H1 (cell line): ENCODE measurements around the gene BUD23. TPM values are rescaled to one million over a fixed set of nuclear protein-coding genes. Genes with fewer than 3 reads are reported as not detected.

Experiments used
- CTCF ChIA-PET: fragments of 300-600 bp; sonication (Branson Sonifier 250); formaldehyde crosslinking; loops from one replicate; lab custom pipeline; 2021; ENCODE audit not compliant: partially characterized antibody; lab: Charles Lee
- POLR2A ChIA-PET: fragments of 300-600 bp; sonication (Branson Sonifier 250); formaldehyde crosslinking; loops from one replicate; lab custom pipeline; 2021; ENCODE audit warnings: inconsistent platforms; ENCODE audit not compliant: partially characterized antibody; lab: Charles Lee
- DNase-seq, 2 experiments: peaks; one replicate each; pipeline versions ENCODE4 v3.0.0 to v3.0.0-alpha.2; 2010 to 2022; ENCODE audit warnings: low spot score in 2 of 2, low read depth in 1 of 2, mixed read lengths in 1 of 2
- FAIRE-seq: peaks from 2 replicates; lab custom pipeline; 2011; peaks lifted over from hg19 to GRCh38; lab: Jason Lieb, UNC
- H2AFZ ChIP-seq: 2 replicates; pipeline ENCODE4 v1.8.1; 2012; ENCODE audit warnings: low read length, inconsistent platforms
- H2AK5ac ChIP-seq: 2 replicates; pipeline ENCODE4 v1.6.1; 2013; ENCODE audit warnings: low read depth, low read length
- H2BK120ac ChIP-seq: replicated peaks from 2 replicates; pipeline ENCODE3; 2013; ENCODE audit warnings: low read depth, low read length, inconsistent platforms
- H2BK12ac ChIP-seq: 2 replicates; pipeline ENCODE4 v1.6.1; 2013; ENCODE audit warnings: low read depth, low read length
- H2BK15ac ChIP-seq: 2 replicates; pipeline ENCODE4 v1.6.1; 2013; ENCODE audit warnings: low read length
- H2BK20ac ChIP-seq: 2 replicates; pipeline ENCODE4 v1.6.1; 2013; ENCODE audit warnings: low read length
- H2BK5ac ChIP-seq: 2 replicates; pipeline ENCODE4 v1.6.1; 2013; ENCODE audit warnings: low read depth, low read length
- H3K14ac ChIP-seq: 2 replicates; pipeline ENCODE4 v1.6.1; 2013; ENCODE audit warnings: inconsistent platforms; ENCODE audit not compliant: insufficient read length
- H3K18ac ChIP-seq: 2 replicates; pipeline ENCODE4 v1.6.1; 2013; ENCODE audit warnings: low read length; ENCODE audit errors: extremely low read depth
- H3K23ac ChIP-seq: 2 replicates; pipeline ENCODE4 v1.6.1; 2013; ENCODE audit warnings: inconsistent platforms; ENCODE audit not compliant: insufficient read length
- H3K23me2 ChIP-seq: 2 replicates; pipeline ENCODE4 v1.6.1; 2013; ENCODE audit warnings: low read depth, low read length
- H3K27ac ChIP-seq: 2 replicates; pipeline ENCODE4 v1.6.1; 2011; ENCODE audit warnings: low read depth, low read length, inconsistent platforms
- H3K27me3 ChIP-seq, 4 experiments: replicated peaks in 1 of 4; 1 replicate in 1 of 4; 2 replicates in 3 of 4; pipeline versions ENCODE4 v1.6.1 to v1.8.1; 2011 to 2013; ENCODE audit warnings: low read length in 3 of 4, mild to moderate bottlenecking in 3 of 4, inconsistent platforms in 2 of 4, mixed read lengths in 2 of 4, moderate library complexity in 1 of 4; ENCODE audit not compliant: control insufficient read depth in 3 of 4, insufficient read depth in 3 of 4; ENCODE audit errors: extremely low read depth in 1 of 4
- H3K36me3 ChIP-seq, 4 experiments: 2 replicates each; pipeline versions ENCODE4 v1.6.1 to v1.8.1; 2011 to 2013; ENCODE audit warnings: mild to moderate bottlenecking in 4 of 4, low read length in 3 of 4, moderate library complexity in 2 of 4, control low read depth in 1 of 4, inconsistent platforms in 1 of 4; ENCODE audit not compliant: insufficient read depth in 4 of 4, control insufficient read depth in 2 of 4
- H3K4ac ChIP-seq: replicated peaks from 2 replicates; pipeline ENCODE3; 2013; ENCODE audit warnings: low read length, low read depth, mixed read lengths, inconsistent platforms; ENCODE audit not compliant: insufficient read length
- H3K4me1 ChIP-seq, 4 experiments: replicated peaks in 1 of 4; 1 replicate in 1 of 4; 2 replicates in 3 of 4; pipeline versions ENCODE4 v1.6.1 to v1.8.1; 2011 to 2013; ENCODE audit warnings: low read length in 3 of 4, inconsistent platforms in 2 of 4, mixed read lengths in 1 of 4; ENCODE audit not compliant: insufficient read depth in 4 of 4, control insufficient read depth in 3 of 4
- H3K4me2 ChIP-seq, 2 experiments: 2 replicates each; pipeline versions ENCODE4 v1.6.1 to v1.8.1; 2011 to 2013; ENCODE audit warnings: low read depth in 2 of 2, low read length in 2 of 2, control low read depth in 1 of 2, inconsistent platforms in 1 of 2, mild to moderate bottlenecking in 1 of 2; ENCODE audit not compliant: insufficient read depth in 1 of 2
- H3K4me3 ChIP-seq, 4 experiments: fragments of 200-600, 300-600 bp in 1 of 4; sonication (generic), shearing (Covaris generic), sonication (Bioruptor Twin) in 1 of 4; 2 replicates each; pipeline versions ENCODE4 v1.5.1 to v1.8.1; 2011 to 2016; ENCODE audit warnings: low read length in 4 of 4, low read depth in 3 of 4, control low read depth in 2 of 4, inconsistent platforms in 2 of 4, mild to moderate bottlenecking in 2 of 4, mixed read lengths in 1 of 4, moderate library complexity in 1 of 4; ENCODE audit not compliant: insufficient read depth in 2 of 4; ENCODE audit errors: extremely low read depth in 1 of 4
- H3K56ac ChIP-seq: replicated peaks from 2 replicates; pipeline ENCODE3; 2013; ENCODE audit warnings: low read depth, mild to moderate bottlenecking, mixed read lengths, low read length, inconsistent platforms; ENCODE audit not compliant: insufficient read length
- H3K79me1 ChIP-seq: 2 replicates; pipeline ENCODE4 v1.6.1; 2013; ENCODE audit warnings: low read depth, low read length, control low read depth
- H3K79me2 ChIP-seq, 2 experiments: 2 replicates each; pipeline versions ENCODE4 v1.6.1 to v1.8.1; 2012 to 2013; ENCODE audit warnings: low read length in 2 of 2, mild to moderate bottlenecking in 2 of 2, inconsistent platforms in 1 of 2; ENCODE audit not compliant: insufficient read depth in 2 of 2, control insufficient read depth in 1 of 2
- H3K9ac ChIP-seq, 4 experiments: replicated peaks in 1 of 4; 1 replicate in 1 of 4; 2 replicates in 3 of 4; pipeline versions ENCODE4 v1.6.1 to v1.8.1; 2011 to 2013; ENCODE audit warnings: low read depth in 3 of 4, low read length in 3 of 4, control low read depth in 2 of 4, mild to moderate bottlenecking in 2 of 4, moderate library complexity in 2 of 4, inconsistent platforms in 1 of 4; ENCODE audit errors: extremely low read depth in 1 of 4
- H3K9me3 ChIP-seq, 2 experiments: 2 replicates each; pipeline versions ENCODE4 v1.6.1 to v1.8.1; 2012 to 2013; ENCODE audit warnings: mild to moderate bottlenecking in 2 of 2, moderate library complexity in 2 of 2, control low read depth in 1 of 2, inconsistent platforms in 1 of 2, low read depth in 1 of 2, low read length in 1 of 2, mixed read lengths in 1 of 2; ENCODE audit not compliant: insufficient read depth in 2 of 2
- H4K20me1 ChIP-seq, 2 experiments: replicated peaks in 1 of 2; 2 replicates each; pipeline versions ENCODE3 to v1.8.1; 2011 to 2013; ENCODE audit warnings: inconsistent platforms in 2 of 2, low read length in 2 of 2, mild to moderate bottlenecking in 1 of 2; ENCODE audit not compliant: insufficient read depth in 2 of 2, control insufficient read depth in 1 of 2
- H4K5ac ChIP-seq: 2 replicates; pipeline ENCODE4 v1.6.1; 2013; ENCODE audit warnings: low read length, low read depth, mixed read lengths, inconsistent platforms; ENCODE audit not compliant: insufficient read length
- H4K8ac ChIP-seq: 2 replicates; pipeline ENCODE4 v1.8.0; 2013; ENCODE audit warnings: mild to moderate bottlenecking, moderate library complexity, low read length, inconsistent platforms; ENCODE audit not compliant: insufficient read depth; ENCODE audit errors: extremely low read depth
- H4K91ac ChIP-seq: replicated peaks from 2 replicates; pipeline ENCODE3; 2013; ENCODE audit warnings: low read length, mixed read lengths, inconsistent platforms; ENCODE audit not compliant: insufficient read length
- RFX5 ChIP-seq: IDR thresholded peaks from 2 replicates; pipeline ENCODE4 v1.6.1; 2011; ENCODE audit warnings: low read depth, low read length, improper control_type of control experiment, borderline replicate concordance
- WGBS, 2 experiments: shearing (Covaris generic) in 1 of 2; methylation state at CpG; one replicate each; pipeline versions ENCODE4 v1.1.6 to v1.1.7; 2013 to 2015; ENCODE audit warnings: low lambda C conversion rate in 2 of 2, mixed read lengths in 2 of 2, inconsistent platforms in 1 of 2, low coverage in 1 of 2, missing lambda C conversion rate in 1 of 2; ENCODE audit not compliant: insufficient replicate concordance in 2 of 2, insufficient coverage in 1 of 2, insufficient read length in 1 of 2; ENCODE audit errors: extremely low coverage in 1 of 2, missing lambda C conversion rate in 1 of 2; 5-methylcytosine and 5-hydroxymethylcytosine counted together
- polyA plus RNA-seq, 7 experiments: library from polyadenylated mRNA; depleted of rRNA in 3 of 7; stranded (reverse) in 5 of 7; unstranded in 2 of 7; fragments of >200 nt in 5 of 7; fragments of 200-250 nt in 2 of 7; gene quantifications; 1 replicate in 5 of 7; 2 replicates in 1 of 7; 4 replicates in 1 of 7; pipeline versions ENCODE4 v1.2.1 to v1.2.3, GENCODE V29; 2011 to 2013; ENCODE audit warnings: missing spikeins in 2 of 7, mixed read lengths in 2 of 7
- total RNA-seq: library from RNA; stranded (reverse); fragmentation: NEBNext Ultra II Directional; extraction: Animal tissue kit (Norgen Biotek cat#: 25700); gene quantifications from 2 replicates; pipeline ENCODE4 v1.2.1, GENCODE V29; 2021

BUD23 gene
- total and polyA plus RNA-seq, 2 of the 8 experiments (the other 6 are each of a cell fraction or from before 2014, with no cell fraction given) = 72.3 to 78.4 TPM

- no peak overlapping the region for H3K9ac ChIP-seq
- H3K79me2 ChIP-seq = no peaks in the 10 kb centered on the region
- no peak overlapping the region for H2AK5ac ChIP-seq
Observed at GRCh38 chr7:73718438-73718881, 35.1 kb downstream of the BUD23 start.

More at GRCh38 chr7:73718438-73718881, 35.1 kb downstream of the BUD23 start:
- H2BK12ac ChIP-seq = no peak overlapping the region
- no peaks in the 10 kb centered on the region for H3K9me3 ChIP-seq
- FAIRE-seq (no peak), DNase-seq (no peak)
- no peak overlapping the region for H4K5ac ChIP-seq
- H2BK20ac ChIP-seq = no peak overlapping the region
- TF ChIP-seq RFX5 = no peak
- H3K27ac ChIP-seq = no peak overlapping the region
- peaks cover 8% of the 10 kb centered on the region for H3K79me1 ChIP-seq
- H3K4me1 ChIP-seq = no peaks in the 10 kb centered on the region; a peak in 3 of 7 replicates
- no peak overlapping the region for H3K14ac ChIP-seq
- peaks cover 10 to 11% of the 10 kb centered on the region in 2 experiments for H4K20me1 ChIP-seq
- H3K27me3 ChIP-seq = peaks cover 0 to 18% (median 13%) of the 10 kb centered on the region in 4 experiments; a peak in 5 of 7 replicates
- WGBS, 2 experiments = 60% methylated on average over 7 of the region's 9 CpGs; no CpG with 5 or more reads in 1 of the 2 experiments
- H3K23me2 ChIP-seq = peaks cover 3% of the 10 kb centered on the region; the same call in 1 of the 2 replicates
- peak overlapping the region; percentile 68 to 91 for H3K4me2 ChIP-seq
- H4K8ac ChIP-seq = no peak overlapping the region; the same call in 1 of the 2 replicates
- CTCF ChIA-PET = interaction anchor here (7.4 kb wide), 1 partner anchor 111 kb away, joined by 57 read pairs; no protein-coding TSS in a partner anchor
- H2BK15ac ChIP-seq = no peak overlapping the region
- no peak overlapping the region for H2AFZ ChIP-seq
- H3K56ac ChIP-seq = no peak overlapping the region
- no peak overlapping the region for H2BK120ac ChIP-seq
- H2BK5ac ChIP-seq = no peak overlapping the region
- POLR2A ChIA-PET = interaction anchor here (1.1 kb wide), 1 partner anchor 33 kb away, joined by 3 read pairs; no protein-coding TSS in a partner anchor
- H3K4ac ChIP-seq = no peak overlapping the region
- no peak overlapping the region for H3K18ac ChIP-seq
- H3K4me3 ChIP-seq = peak overlapping the region; percentile 73 to 92 (median 86)
- no peak overlapping the region for H3K23ac ChIP-seq
- no peak overlapping the region for H4K91ac ChIP-seq
- no peaks in the 10 kb centered on the region for H3K36me3 ChIP-seq
